Activated CD4-positive, alpha-beta T cell treated with anti-CD3 and anti-CD28 coated beads for 36 hours (primary cell): ENCODE data around the gene MTERF2. TPM values are rescaled to one million over a fixed set of nuclear protein-coding genes. Genes with fewer than 3 reads are reported as not detected.

ENCODE experiments used
- ATAC-seq: fragments of 200-7000 bp; cut with Tn5 transposase; one replicate; pipeline ENCODE4 v1.10.0; 2021; ENCODE audit warnings: mild to moderate bottlenecking, moderate library complexity
- CTCF ChIA-PET: fragments of 350-600 bp; sonication (Branson Sonifier 250); formaldehyde crosslinking; loops from one replicate; lab custom pipeline; 2021; ENCODE audit warnings: antibody characterized with exemption; lab: Charles Lee
- POLR2A ChIA-PET: fragments of 350-600 bp; sonication (Branson Sonifier 250); formaldehyde crosslinking; loops from one replicate; lab custom pipeline; 2021; ENCODE audit warnings: antibody characterized with exemption, inconsistent platforms; lab: Charles Lee
- DNase-seq: peaks from one replicate; pipeline ENCODE4 v3.0.0-alpha.2; 2020
- H3K27ac Mint-ChIP-seq: one replicate; pipeline ENCODE4 v1.8.0; 2021; ENCODE audit warnings: mixed read lengths
- H3K27me3 Mint-ChIP-seq: one replicate; pipeline ENCODE4 v1.8.0; 2021; ENCODE audit warnings: mixed read lengths
- H3K36me3 Mint-ChIP-seq: one replicate; pipeline ENCODE4 v1.8.0; 2021; ENCODE audit warnings: low read depth, mixed read lengths
- H3K4me1 Mint-ChIP-seq: one replicate; pipeline ENCODE4 v1.8.0; 2021; ENCODE audit warnings: mixed read lengths
- H3K4me3 Mint-ChIP-seq: one replicate; pipeline ENCODE4 v1.8.0; 2021; ENCODE audit warnings: mild to moderate bottlenecking, moderate library complexity, mixed read lengths
- H3K9me3 Mint-ChIP-seq: one replicate; pipeline ENCODE4 v1.8.0; 2021; ENCODE audit warnings: low read depth, mixed read lengths
- intact Hi-C, 2 experiments: fragments of 100-400 bp; cut with DNase I in 1 of 2; cut with micrococcal nuclease in 1 of 2; formaldehyde crosslinking; loops; one replicate each; pipeline versions ENCODE4 v1.14.2 to v1.15.1; 2022 to 2024; cut with DNase I, micrococcal nuclease
- total RNA-seq, 2 experiments: library from RNA; stranded (reverse); gene quantifications; one replicate each; pipeline ENCODE4 v1.2.3, GENCODE V29; 2021

MTERF2 gene
- total RNA-seq, 2 experiments from 2014 or later = 5.0 to 5.8 TPM

DNA sequence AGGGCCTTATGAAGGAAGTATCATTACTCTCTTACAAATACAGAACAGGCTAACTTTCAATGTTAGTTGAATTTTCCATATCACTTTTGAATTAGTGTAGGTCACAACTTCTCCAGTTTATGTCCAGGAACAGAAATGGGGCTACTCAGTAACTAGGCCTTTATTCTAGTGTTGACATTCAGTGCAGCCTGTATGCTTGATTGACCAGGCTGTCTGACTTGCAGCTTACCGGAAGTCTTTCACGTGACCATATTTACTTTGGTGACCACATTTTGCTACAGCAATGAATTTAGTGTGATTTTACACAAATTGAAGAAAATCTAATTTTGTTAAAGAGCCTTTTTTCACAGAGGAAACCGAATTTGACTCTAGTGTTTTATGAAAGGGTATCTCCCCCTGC lies 12.4 kb downstream of the MTERF2 start:
- intact Hi-C loops = no loop called here
- Mint-ChIP-seq H3K27ac (no peak overlapping the region), H3K9me3 (no peaks in the 10 kb centered on the region)

DNA sequence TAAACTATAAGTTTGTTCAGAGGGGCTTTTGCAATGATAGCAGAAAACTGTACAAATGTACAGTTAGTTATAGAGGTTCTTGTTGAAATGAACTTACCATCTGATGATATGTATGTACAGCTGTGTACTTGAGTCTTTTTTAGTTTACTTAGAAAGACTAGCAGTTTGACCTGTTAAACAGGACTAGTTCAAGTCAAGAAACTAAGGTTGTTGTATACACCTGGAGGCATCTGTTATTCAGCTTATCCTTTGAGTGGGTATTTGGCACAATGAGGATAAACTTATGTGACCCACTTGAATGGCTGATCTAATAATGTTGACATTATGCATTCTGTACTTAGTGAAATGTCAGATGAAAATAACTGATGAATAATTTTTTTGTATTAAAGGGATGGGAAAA lies 13.4 kb downstream of the MTERF2 start:
- intact Hi-C loops = no loop called here
- POLR2A ChIA-PET = no interaction called here
- CTCF ChIA-PET = no interaction called here
- ATAC-seq = no peak
- peaks cover 26% of the 10 kb centered on the region for H3K36me3 Mint-ChIP-seq
- no peaks in the 10 kb centered on the region for H3K27me3 Mint-ChIP-seq
- no peak overlapping the region for H3K27ac Mint-ChIP-seq
- no peaks in the 10 kb centered on the region for H3K9me3 Mint-ChIP-seq
- H3K4me1 Mint-ChIP-seq = peaks cover 22% of the 10 kb centered on the region
- no peak overlapping the region for H3K4me3 Mint-ChIP-seq
- DNase-seq = no peak

More for the DNA sequence above, 12.4 kb downstream of the MTERF2 start:
- ATAC-seq (no peak), DNase-seq (no peak)
- Mint-ChIP-seq H3K36me3 (peaks cover 27% of the 10 kb centered on the region), H3K4me1 (peaks cover 22% of the 10 kb centered on the region), H3K4me3 (no peak overlapping the region), H3K27me3 (no peaks in the 10 kb centered on the region)
- ChIA-PET CTCF (no interaction called here), POLR2A (no interaction called here)

DNA sequence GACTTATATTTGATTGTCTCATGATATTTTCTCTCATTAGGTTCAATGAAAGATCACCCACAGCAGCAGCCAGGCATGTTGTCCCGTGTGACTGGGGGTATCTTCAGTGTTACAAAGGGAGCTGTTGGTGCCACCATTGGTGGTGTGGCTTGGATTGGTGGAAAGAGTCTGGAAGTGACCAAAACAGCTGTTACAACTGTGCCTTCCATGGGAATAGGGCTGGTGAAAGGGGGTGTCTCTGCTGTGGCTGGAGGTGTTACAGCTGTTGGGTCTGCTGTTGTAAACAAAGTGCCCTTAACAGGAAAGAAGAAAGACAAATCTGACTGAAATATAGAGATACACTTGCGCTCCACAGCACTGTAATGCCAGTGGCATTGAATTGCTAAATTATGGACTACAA lies 15.9 kb downstream of the MTERF2 start:
- CTCF ChIA-PET = interaction anchor here (0.7 to 1.3 kb wide), 2 partner anchors 10 to 481 kb away, joined by 3 read pairs; no protein-coding TSS in a partner anchor
- H3K9me3 Mint-ChIP-seq = no peaks in the 10 kb centered on the region

DNA sequence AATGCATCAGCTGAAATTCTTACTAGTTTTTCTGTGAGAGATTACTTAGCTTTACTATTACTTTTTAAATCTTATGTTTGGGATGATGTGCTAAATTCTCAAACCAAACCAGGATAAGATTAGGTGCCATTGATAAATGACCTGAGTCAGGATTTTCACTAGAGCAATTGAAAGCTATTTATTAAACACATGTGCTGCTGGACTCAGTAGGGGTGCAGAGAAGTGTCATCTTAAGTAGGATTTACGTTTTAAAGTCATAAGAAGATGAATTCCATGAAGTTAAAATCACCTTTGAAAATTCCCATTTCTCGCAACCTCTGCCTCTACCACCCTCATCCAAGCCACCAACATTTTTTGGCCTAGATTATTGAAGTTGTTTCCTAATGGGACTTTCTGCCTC lies 22.4 kb downstream of the MTERF2 start:
- DNase-seq (no peak), ATAC-seq (no peak)
- ChIA-PET CTCF (no interaction called here), POLR2A (no interaction called here)
- H3K36me3 Mint-ChIP-seq = peaks cover 27% of the 10 kb centered on the region
- H3K9me3 Mint-ChIP-seq = no peaks in the 10 kb centered on the region
- no peaks in the 10 kb centered on the region for H3K27me3 Mint-ChIP-seq
- intact Hi-C loops = no loop called here
- peaks cover 25% of the 10 kb centered on the region for H3K4me1 Mint-ChIP-seq
- no peak overlapping the region for H3K4me3 Mint-ChIP-seq
- H3K27ac Mint-ChIP-seq = no peak overlapping the region

More for the DNA sequence above, 15.9 kb downstream of the MTERF2 start:
- POLR2A ChIA-PET = no interaction called here
- Mint-ChIP-seq H3K4me1 (peaks cover 21% of the 10 kb centered on the region), H3K27ac (peak overlapping the region; percentile 0), H3K27me3 (no peaks in the 10 kb centered on the region), H3K4me3 (no peak overlapping the region), H3K36me3 (peaks cover 27% of the 10 kb centered on the region)
- intact Hi-C loops = no loop called here
- ATAC-seq (no peak), DNase-seq (no peak)

DNA sequence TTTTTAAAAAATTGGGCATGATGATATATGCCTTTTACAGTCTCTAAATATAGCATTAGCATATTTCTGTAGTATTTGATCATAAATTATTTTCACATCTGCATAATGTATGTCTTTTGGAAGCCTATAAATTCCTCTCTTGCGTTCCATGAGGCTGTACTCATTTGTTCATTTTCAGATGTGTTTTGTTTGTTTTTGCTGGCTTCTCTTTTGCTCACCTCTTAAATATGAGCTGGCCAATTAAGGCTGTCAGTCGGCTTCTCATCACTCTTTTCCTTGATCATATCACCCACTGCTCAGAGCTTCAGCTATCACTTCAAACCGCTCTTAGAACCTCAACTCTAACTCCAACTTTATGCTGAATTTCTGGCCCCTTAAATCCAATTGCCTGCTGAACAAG lies 24.7 kb downstream of the MTERF2 start:
- no peak overlapping the region for H3K4me3 Mint-ChIP-seq
- H3K36me3 Mint-ChIP-seq = peaks cover 25% of the 10 kb centered on the region
- no peaks in the 10 kb centered on the region for H3K27me3 Mint-ChIP-seq
- POLR2A ChIA-PET = interaction anchor here (0.6 kb wide), 1 partner anchor 127 kb away, joined by 3 read pairs; no protein-coding TSS in a partner anchor
- no peaks in the 10 kb centered on the region for H3K9me3 Mint-ChIP-seq
- DNase-seq (no peak), ATAC-seq (no peak)
- CTCF ChIA-PET = interaction anchor here (1.1 kb wide), 1 partner anchor 25 kb away, joined by 5 read pairs; the partner anchor contains the start of gene MTERF2
- intact Hi-C loops = no loop called here
- peaks cover 39% of the 10 kb centered on the region for H3K4me1 Mint-ChIP-seq
- H3K27ac Mint-ChIP-seq = no peak overlapping the region

DNA sequence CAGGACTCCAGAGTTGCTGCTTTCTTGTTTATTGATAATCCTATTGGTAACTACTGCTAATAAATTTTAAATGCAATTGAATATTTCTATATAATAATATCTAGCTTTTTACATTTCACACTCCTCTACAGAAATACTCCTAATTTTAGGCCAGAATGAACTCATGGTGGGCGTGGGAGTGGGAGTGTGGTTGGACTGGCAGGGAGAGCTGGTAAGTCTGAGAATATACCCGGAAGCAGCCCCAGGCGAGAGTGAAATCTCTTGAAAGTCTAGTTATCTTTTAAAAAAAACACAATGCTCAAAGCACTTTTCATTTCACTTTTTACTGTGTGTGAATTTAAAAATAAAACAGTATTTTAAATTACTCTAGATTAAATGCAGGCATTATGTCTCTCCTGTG lies 26.5 kb downstream of the MTERF2 start:
- intact Hi-C loops = no loop called here
- ATAC-seq (no peak), DNase-seq (no peak)
- H3K27ac Mint-ChIP-seq = no peak overlapping the region
- no peak overlapping the region for H3K4me3 Mint-ChIP-seq
- CTCF ChIA-PET = interaction anchor here (0.7 kb wide), 1 partner anchor 11 kb away, joined by 3 read pairs; no protein-coding TSS in a partner anchor
- H3K36me3 Mint-ChIP-seq = peaks cover 21% of the 10 kb centered on the region
- no peaks in the 10 kb centered on the region for H3K27me3 Mint-ChIP-seq
- POLR2A ChIA-PET = no interaction called here
- H3K9me3 Mint-ChIP-seq = no peaks in the 10 kb centered on the region
- H3K4me1 Mint-ChIP-seq = peaks cover 37% of the 10 kb centered on the region

DNA sequence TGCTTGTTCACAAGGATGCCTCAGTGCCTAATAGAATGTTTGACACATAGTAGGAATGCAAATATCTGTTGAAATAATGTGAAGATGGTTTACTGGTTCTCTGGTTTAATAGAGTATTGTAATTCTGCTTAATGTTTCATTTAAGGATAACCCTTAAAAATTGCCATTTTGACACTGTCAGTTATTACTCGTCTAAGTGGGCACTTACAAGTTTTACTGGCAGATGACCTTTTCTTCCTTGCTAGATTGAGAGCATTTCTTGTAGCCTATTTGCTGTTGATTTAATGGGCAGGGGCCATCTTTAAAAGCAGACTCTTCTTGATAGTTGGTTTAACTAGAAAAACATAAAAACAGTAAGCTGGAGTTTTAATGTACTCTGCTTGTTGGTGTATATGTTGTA lies 29.4 kb downstream of the MTERF2 start:
- peak overlapping the region; percentile 100 for H3K4me3 Mint-ChIP-seq
- ChIA-PET POLR2A (no interaction called here), CTCF (no interaction called here)
- ATAC-seq (no peak), DNase-seq (no peak)
- peaks cover 36% of the 10 kb centered on the region for H3K4me1 Mint-ChIP-seq
- intact Hi-C loops = loop anchor here (2.0 to 10.0 kb wide), 3 partner anchors 135 to 727 kb away; partner anchors contain the start of genes CKAP4 (in 1 of the 2), CRY1 (in 1 of the 2) and PWP1 (in 1 of the 2)
- H3K9me3 Mint-ChIP-seq = no peaks in the 10 kb centered on the region
- peak overlapping the region; percentile 66 for H3K27ac Mint-ChIP-seq
- peaks cover 8% of the 10 kb centered on the region for H3K36me3 Mint-ChIP-seq
- H3K27me3 Mint-ChIP-seq = no peaks in the 10 kb centered on the region

DNA sequence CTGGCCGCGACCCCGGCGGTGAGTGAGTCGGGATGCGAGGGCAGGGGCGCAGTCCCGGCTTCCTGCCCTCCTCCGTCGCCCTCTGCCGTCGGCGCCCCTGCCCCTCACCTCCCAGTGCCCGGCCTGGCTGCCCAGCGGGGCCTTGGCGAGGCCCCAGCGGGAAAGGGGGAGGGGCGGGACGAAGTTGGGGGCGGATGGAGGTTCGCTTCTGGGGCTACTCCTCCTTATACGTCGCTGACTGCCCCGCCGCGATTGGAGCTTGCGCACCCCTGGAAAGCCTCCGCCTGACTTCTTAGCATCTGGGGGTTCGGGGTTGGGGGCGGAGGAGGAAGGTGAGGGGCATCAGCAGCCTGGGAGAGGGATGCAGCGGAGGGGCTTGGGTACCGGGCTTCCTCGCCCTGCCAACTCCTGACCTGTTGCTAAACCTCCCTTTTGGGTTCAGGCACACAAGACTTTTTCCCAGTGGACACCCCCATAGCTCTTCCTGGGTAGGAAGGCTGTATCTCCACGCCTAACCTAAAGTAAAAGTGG lies 30.8 kb downstream of the MTERF2 start:
- ChIA-PET POLR2A (interaction anchor here (1.1 to 1.5 kb wide), 2 partner anchors 28 to 53 kb away, joined by 3 to 4 read pairs; no protein-coding TSS in a partner anchor), CTCF (interaction anchor here (0.7 to 1.5 kb wide), 5 partner anchors 14 to 732 kb away, joined by 3 to 4 read pairs (median 3); no protein-coding TSS in a partner anchor)
- ATAC-seq = peak; percentile 45
- H3K27me3 Mint-ChIP-seq = no peaks in the 10 kb centered on the region
- peak overlapping the region; percentile 100 for H3K4me3 Mint-ChIP-seq
- intact Hi-C loops = loop anchor here (1.0 to 10.0 kb wide), 4 partner anchors 137 to 804 kb away; partner anchors contain the start of genes CKAP4 (in 1 of the 2), CRY1 (in 1 of the 2) and PWP1 (in 1 of the 2)
- H3K4me1 Mint-ChIP-seq = peaks cover 29% of the 10 kb centered on the region
- H3K27ac Mint-ChIP-seq = peak overlapping the region; percentile 98
- H3K36me3 Mint-ChIP-seq = peaks cover 5% of the 10 kb centered on the region
- DNase-seq = peak; percentile 79
- H3K9me3 Mint-ChIP-seq = no peaks in the 10 kb centered on the region

DNA sequence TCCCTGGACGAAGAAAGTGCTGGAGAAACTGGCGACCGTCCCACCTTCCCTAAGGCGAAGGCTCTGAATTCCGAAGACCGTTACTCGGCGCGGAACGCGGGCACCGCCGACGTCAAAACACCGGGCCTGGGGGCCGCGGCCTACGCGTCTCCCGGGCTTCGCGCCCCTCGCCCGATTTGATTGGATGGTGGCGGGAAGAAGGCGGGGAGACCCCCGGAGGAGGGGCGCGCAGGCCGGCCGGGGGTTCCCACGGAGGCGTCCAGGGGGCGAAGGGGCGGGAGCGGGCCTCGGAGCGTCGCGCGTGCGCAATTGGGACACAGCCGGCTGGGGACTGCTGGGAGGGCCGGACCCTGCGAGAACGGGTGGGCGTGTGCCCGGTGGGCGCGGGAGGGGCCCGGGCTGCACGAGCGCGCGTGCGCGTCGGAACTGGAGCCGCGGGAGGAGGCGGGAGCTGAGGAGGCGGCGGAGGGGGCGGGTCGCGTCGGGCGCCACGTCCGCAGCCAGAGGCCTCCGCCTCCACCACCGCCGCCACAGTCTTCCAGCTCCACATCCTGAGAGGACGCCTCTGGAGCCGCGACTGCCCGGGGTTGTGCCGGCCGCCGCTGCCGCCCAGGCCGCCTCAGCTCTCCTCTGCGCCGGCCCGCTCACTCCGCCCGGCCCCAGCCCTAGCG lies 31.4 kb downstream of the MTERF2 start, which contains the start of gene TMEM263:
TMEM263 (plus strand) TSS at position 531 of the 671 bp plus-strand sequence. CDS start 11,210 bp downstream, outside the sequence.
- Mint-ChIP-seq H3K27me3 (no peaks in the 10 kb centered on the region), H3K27ac (peak within 1 kb of the TSS; percentile 98), H3K4me3 (peak within 1 kb of the TSS; percentile 100), H3K4me1 (peaks cover 23% of the 10 kb centered on the region), H3K9me3 (no peaks in the 10 kb centered on the region), H3K36me3 (peaks cover 5% of the 10 kb centered on the region)
- peak; percentile 94 for DNase-seq
- CTCF ChIA-PET = interaction anchor here (0.7 to 1.6 kb wide), 7 partner anchors 14 to 732 kb away, joined by 3 to 4 read pairs (median 3); no protein-coding TSS in a partner anchor
- POLR2A ChIA-PET = interaction anchor here (0.7 to 1.5 kb wide), 3 partner anchors 28 to 597 kb away, joined by 3 to 4 read pairs (median 3); no protein-coding TSS in a partner anchor
- intact Hi-C loops = loop anchor here (1.0 to 10.0 kb wide), 11 partner anchors 32 to 1625 kb away; partner anchors contain the start of genes CRY1 (in 2 of the 2), MTERF2 (in 2 of the 2), C12orf75 (in 1 of the 2) and CKAP4 (in 1 of the 2)
- ATAC-seq = peak; percentile 81

DNA sequence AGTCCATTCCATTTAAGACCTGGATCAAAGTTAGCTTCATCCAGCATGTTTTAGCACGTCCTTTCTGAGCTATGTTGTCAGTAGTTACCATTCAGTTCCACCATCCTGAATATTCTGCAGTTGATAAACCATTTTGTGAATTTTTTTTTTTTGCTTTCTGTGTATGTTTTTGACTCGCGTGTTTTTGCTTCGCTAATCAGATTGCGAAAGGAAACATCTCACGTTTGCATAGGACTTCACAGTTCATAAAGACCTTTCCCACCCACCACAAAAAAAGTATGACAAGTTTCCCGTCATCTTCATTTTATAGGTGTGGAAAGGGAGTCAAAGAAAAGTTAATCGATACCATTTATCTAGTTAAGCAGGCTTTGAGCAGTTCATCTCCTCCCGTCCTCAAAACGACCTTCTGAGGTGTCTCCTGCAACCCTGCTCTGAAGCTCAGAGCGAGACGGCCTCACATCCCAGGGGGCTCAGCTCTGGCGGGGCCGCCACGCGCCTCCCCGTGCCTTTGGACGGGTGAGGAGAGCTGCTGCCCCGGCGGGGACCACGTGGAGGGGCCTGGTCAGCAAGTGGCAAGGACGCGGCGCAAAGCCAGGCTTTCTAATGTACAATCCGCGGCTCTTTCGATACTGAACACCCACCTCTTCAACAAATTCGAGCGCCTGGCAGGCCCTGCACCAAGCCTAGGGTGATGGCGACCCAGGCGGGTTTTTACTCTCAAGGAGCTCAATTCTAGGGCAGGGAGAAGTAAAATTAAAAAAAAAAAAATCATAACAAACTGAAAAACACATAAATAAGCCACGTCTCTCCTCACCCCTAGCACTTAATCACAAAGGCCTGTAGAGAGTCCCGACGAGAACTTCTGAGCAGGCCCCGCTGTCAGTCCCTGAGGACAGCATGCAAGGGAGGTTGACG lies 32.2 kb downstream of the MTERF2 start:
- H3K4me1 Mint-ChIP-seq = peaks cover 22% of the 10 kb centered on the region
- peak; percentile 27 for ATAC-seq
- H3K27ac Mint-ChIP-seq = peak overlapping the region; percentile 87
- CTCF ChIA-PET = interaction anchor here (0.7 to 1.6 kb wide), 4 partner anchors 22 to 275 kb away, joined by 3 to 4 read pairs (median 4); no protein-coding TSS in a partner anchor
- peaks cover 5% of the 10 kb centered on the region for H3K36me3 Mint-ChIP-seq
- peak; percentile 43 for DNase-seq
- H3K27me3 Mint-ChIP-seq = no peaks in the 10 kb centered on the region
- intact Hi-C loops = loop anchor here (1.0 to 10.0 kb wide), 9 partner anchors 33 to 1624 kb away; partner anchors contain the start of genes MTERF2 (in 2 of the 2), C12orf75 (in 1 of the 2), CKAP4 (in 1 of the 2) and CRY1 (in 1 of the 2)
- peaks cover 3% of the 10 kb centered on the region for H3K9me3 Mint-ChIP-seq
- H3K4me3 Mint-ChIP-seq = peak overlapping the region; percentile 100
- POLR2A ChIA-PET = interaction anchor here (0.7 to 1.1 kb wide), 3 partner anchors 29 to 597 kb away, joined by 3 read pairs; no protein-coding TSS in a partner anchor
